ENCODE measurements around the gene ZNF765.
A peak's percentile ranks its signal among the peaks of the same experiment; 100 is the strongest.

The ZNF765 gene

GRCh38 chr19:53365899-53366493 is 29.0 kb upstream of the ZNF765 start:
- Histone ChIP-seq H3K79me2 (peaks cover 9% of the 10 kb centered on the region), H3K36me3 (ENCODE audit: control insufficient read depth, insufficient read depth, low read length) (no peaks in the 10 kb centered on the region)

GRCh38 chr19:53372196-53372595 is 22.8 kb upstream of the ZNF765 start:
- Histone ChIP-seq H3K4me3 (ENCODE audit: low read depth, low read length) (peak overlapping the region; percentile 11), H3K9me3 (ENCODE audit: control insufficient read depth, low read length) (no peaks in the 10 kb centered on the region), H3K9ac (no peak overlapping the region), H3K36me3 (ENCODE audit: control insufficient read depth, insufficient read depth, low read length) (no peaks in the 10 kb centered on the region), H3K27me3 (ENCODE audit: control insufficient read depth, insufficient read depth, low read length) (no peaks in the 10 kb centered on the region), H3K4me2 (ENCODE audit: low read length) (peak overlapping the region; percentile 34), H2AFZ (peak overlapping the region; percentile 54), H3K4me1 (peaks cover 14% of the 10 kb centered on the region), H3K27ac (peak overlapping the region; percentile 88), H3K79me2 (peaks cover 9% of the 10 kb centered on the region)
- TF ChIP-seq, protein P1, sequence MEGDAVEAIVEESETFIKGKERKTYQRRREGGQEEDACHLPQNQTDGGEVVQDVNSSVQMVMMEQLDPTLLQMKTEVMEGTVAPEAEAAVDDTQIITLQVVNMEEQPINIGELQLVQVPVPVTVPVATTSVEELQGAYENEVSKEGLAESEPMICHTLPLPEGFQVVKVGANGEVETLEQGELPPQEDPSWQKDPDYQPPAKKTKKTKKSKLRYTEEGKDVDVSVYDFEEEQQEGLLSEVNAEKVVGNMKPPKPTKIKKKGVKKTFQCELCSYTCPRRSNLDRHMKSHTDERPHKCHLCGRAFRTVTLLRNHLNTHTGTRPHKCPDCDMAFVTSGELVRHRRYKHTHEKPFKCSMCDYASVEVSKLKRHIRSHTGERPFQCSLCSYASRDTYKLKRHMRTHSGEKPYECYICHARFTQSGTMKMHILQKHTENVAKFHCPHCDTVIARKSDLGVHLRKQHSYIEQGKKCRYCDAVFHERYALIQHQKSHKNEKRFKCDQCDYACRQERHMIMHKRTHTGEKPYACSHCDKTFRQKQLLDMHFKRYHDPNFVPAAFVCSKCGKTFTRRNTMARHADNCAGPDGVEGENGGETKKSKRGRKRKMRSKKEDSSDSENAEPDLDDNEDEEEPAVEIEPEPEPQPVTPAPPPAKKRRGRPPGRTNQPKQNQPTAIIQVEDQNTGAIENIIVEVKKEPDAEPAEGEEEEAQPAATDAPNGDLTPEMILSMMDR (IDR thresholded peaks at IDR 0.05): no peak

More at GRCh38 chr19:53365899-53366493, 29.0 kb upstream of the ZNF765 start:
- Histone ChIP-seq H3K27ac (peak overlapping the region; percentile 84), H2AFZ (peak overlapping the region; percentile 91), H3K4me3 (ENCODE audit: low read depth, low read length) (peak overlapping the region; percentile 97), H3K9ac (no peak overlapping the region), H3K4me1 (peaks cover 4% of the 10 kb centered on the region), H3K4me2 (ENCODE audit: low read length) (peak overlapping the region; percentile 78), H3K9me3 (ENCODE audit: control insufficient read depth, low read length) (no peaks in the 10 kb centered on the region), H3K27me3 (ENCODE audit: control insufficient read depth, insufficient read depth, low read length) (no peaks in the 10 kb centered on the region)
- TF ChIP-seq, protein P1 (IDR thresholded peaks at IDR 0.05): no peak

GRCh38 chr19:53374288-53374687 is 20.7 kb upstream of the ZNF765 start:
- Histone ChIP-seq H3K9ac (no peak overlapping the region), H3K4me2 (ENCODE audit: low read length) (no peak overlapping the region), H3K27me3 (ENCODE audit: control insufficient read depth, insufficient read depth, low read length) (no peaks in the 10 kb centered on the region), H2AFZ (no peak overlapping the region), H3K9me3 (ENCODE audit: control insufficient read depth, low read length) (no peaks in the 10 kb centered on the region), H3K4me1 (peaks cover 10% of the 10 kb centered on the region), H3K27ac (peak overlapping the region; percentile 25), H3K4me3 (ENCODE audit: low read depth, low read length) (no peak overlapping the region), H3K79me2 (peaks cover 4% of the 10 kb centered on the region), H3K36me3 (ENCODE audit: control insufficient read depth, insufficient read depth, low read length) (no peaks in the 10 kb centered on the region)
- TF ChIP-seq, protein P1 (IDR thresholded peaks at IDR 0.05): no peak

DNA sequence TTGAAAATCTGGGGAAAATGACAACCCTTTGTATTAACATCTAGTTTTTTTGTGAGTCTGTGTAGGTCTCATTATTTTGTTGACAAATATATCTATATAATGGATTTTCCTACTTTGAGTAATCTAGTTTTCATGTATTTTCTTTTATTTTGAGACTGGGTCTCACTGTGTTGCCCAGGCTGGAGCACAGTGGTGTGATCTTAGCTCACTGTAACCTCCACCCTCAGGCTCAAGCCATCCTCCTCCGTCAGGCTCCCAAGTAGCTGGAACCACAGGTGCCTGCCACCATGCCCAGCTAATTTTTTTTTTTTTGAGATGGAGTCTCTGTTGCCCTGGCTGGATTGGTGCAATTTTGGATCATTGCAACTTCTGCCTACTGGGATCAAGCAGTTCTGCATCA is 20.2 kb upstream of the ZNF765 start:
- peaks cover 4% of the 10 kb centered on the region for H3K79me2 ChIP-seq
- H3K4me3 ChIP-seq (ENCODE audit: low read depth, low read length): no peak overlapping the region
- no peaks in the 10 kb centered on the region for H3K27me3 ChIP-seq (ENCODE audit: control insufficient read depth, insufficient read depth, low read length)
- H3K4me1 ChIP-seq: peaks cover 10% of the 10 kb centered on the region
- H2AFZ ChIP-seq: no peak overlapping the region
- no peak overlapping the region for H3K4me2 ChIP-seq (ENCODE audit: low read length)
- H3K27ac ChIP-seq: peak overlapping the region; percentile 17
- no peaks in the 10 kb centered on the region for H3K9me3 ChIP-seq (ENCODE audit: control insufficient read depth, low read length)
- H3K36me3 ChIP-seq (ENCODE audit: control insufficient read depth, insufficient read depth, low read length): no peaks in the 10 kb centered on the region
- no peak overlapping the region for H3K9ac ChIP-seq
- TF ChIP-seq, protein P1 (IDR thresholded peaks at IDR 0.05): no peak

- TF ChIP-seq, protein P1 (IDR thresholded peaks at IDR 0.05): no peak
- Histone ChIP-seq H3K79me2 (peaks cover 8% of the 10 kb centered on the region), H3K9me3 (ENCODE audit: control insufficient read depth, low read length) (peaks cover 4% of the 10 kb centered on the region), H3K4me2 (ENCODE audit: low read length) (no peak overlapping the region), H3K27ac (no peak overlapping the region), H3K9ac (no peak overlapping the region), H3K4me1 (no peaks in the 10 kb centered on the region), H3K27me3 (ENCODE audit: control insufficient read depth, insufficient read depth, low read length) (no peaks in the 10 kb centered on the region), H3K36me3 (ENCODE audit: control insufficient read depth, insufficient read depth, low read length) (no peaks in the 10 kb centered on the region), H2AFZ (no peak overlapping the region), H3K4me3 (ENCODE audit: low read depth, low read length) (no peak overlapping the region)
Observed at GRCh38 chr19:53381376-53381775, 13.6 kb upstream of the ZNF765 start.
